ENCODE results near the gene PRR33.
A peak's percentile ranks its signal among the peaks of the same experiment; 100 is the strongest.

The PRR33 gene

GRCh38 chr11:1889224-1889930, 2.3 kb downstream of the PRR33 start:
- no peak overlapping the region for H2AFZ ChIP-seq (ENCODE audit: low read depth, low read length)
- H3K27ac ChIP-seq (ENCODE audit: low read length, poor library complexity, severe bottlenecking): no peak overlapping the region
- WGBS: 95% methylated on average over 28 of the region's 34 CpGs
- no peak overlapping the region for H2BK12ac ChIP-seq (ENCODE audit: low read length in 2 of 2)
- no peak overlapping the region for H4K8ac ChIP-seq (ENCODE audit: low read length)
- H3K27me3 ChIP-seq (ENCODE audit: control insufficient read depth in 1 of 2, insufficient read depth in 1 of 2, low read length in 2 of 2): no peaks in the 10 kb centered on the region
- H3K9me3 ChIP-seq (ENCODE audit: control insufficient read depth, low read length): no peaks in the 10 kb centered on the region
- H3K18ac ChIP-seq (ENCODE audit: low read depth in 1 of 2, low read length in 2 of 2): no peak overlapping the region
- H3K4ac ChIP-seq (ENCODE audit: low read depth in 1 of 2, low read length in 2 of 2): no peak overlapping the region
- DNase-seq: no peak
- no peaks in the 10 kb centered on the region for H3K79me1 ChIP-seq (replicated peaks; ENCODE audit: low read length, poor library complexity, severe bottlenecking)
- H2BK120ac ChIP-seq (ENCODE audit: low read depth, low read length): no peak overlapping the region
- H3K4me2 ChIP-seq (ENCODE audit: low read length, poor library complexity, severe bottlenecking): no peak overlapping the region
- H3K9ac ChIP-seq (ENCODE audit: low read length): no peak overlapping the region
- no peak overlapping the region for H2AK5ac ChIP-seq (ENCODE audit: low read length, severe bottlenecking)
- no peak overlapping the region for H3K4me3 ChIP-seq (ENCODE audit: insufficient read depth in 1 of 2, low read depth in 1 of 2, low read length in 2 of 2)
- H3K23ac ChIP-seq (ENCODE audit: low read length in 2 of 2): no peak overlapping the region
- H4K91ac ChIP-seq (ENCODE audit: low read length): no peak overlapping the region
- no peak overlapping the region for H3K14ac ChIP-seq (ENCODE audit: low read length in 2 of 2)
- no peak overlapping the region for H2BK15ac ChIP-seq (ENCODE audit: low read depth, poor library complexity, severe bottlenecking)
- H3K36me3 ChIP-seq (ENCODE audit: control insufficient read depth in 1 of 2, insufficient read depth in 2 of 2, low read depth in 1 of 2, low read length in 2 of 2): peaks cover 9 to 53% of the 10 kb centered on the region in 2 experiments
- no peak overlapping the region for H2BK5ac ChIP-seq (ENCODE audit: low read depth, low read length, poor library complexity, severe bottlenecking)
- H3K4me1 ChIP-seq (ENCODE audit: control insufficient read depth, insufficient read depth, low read depth, low read length): no peaks in the 10 kb centered on the region

GRCh38 chr11:1888811-1889210, 2.9 kb downstream of the PRR33 start:
- H3K4ac ChIP-seq (ENCODE audit: low read depth in 1 of 2, low read length in 2 of 2): no peak overlapping the region
- no peaks in the 10 kb centered on the region for H3K27me3 ChIP-seq (ENCODE audit: control insufficient read depth in 1 of 2, insufficient read depth in 1 of 2, low read length in 2 of 2)
- H3K79me1 ChIP-seq (replicated peaks; ENCODE audit: low read length, poor library complexity, severe bottlenecking): no peaks in the 10 kb centered on the region
- H3K27ac ChIP-seq (ENCODE audit: low read length, poor library complexity, severe bottlenecking): no peak overlapping the region
- H2AFZ ChIP-seq (ENCODE audit: low read depth, low read length): no peak overlapping the region
- H3K14ac ChIP-seq (ENCODE audit: low read length in 2 of 2): peak overlapping the region in 1 of 2 experiments; percentile 42
- H4K8ac ChIP-seq (ENCODE audit: low read length): no peak overlapping the region
- no peak overlapping the region for H3K9ac ChIP-seq (ENCODE audit: low read length)
- no peak overlapping the region for H3K18ac ChIP-seq (ENCODE audit: low read depth in 1 of 2, low read length in 2 of 2)
- no peaks in the 10 kb centered on the region for H3K4me1 ChIP-seq (ENCODE audit: control insufficient read depth, insufficient read depth, low read depth, low read length)
- no peak overlapping the region for H4K91ac ChIP-seq (ENCODE audit: low read length)
- no peak for DNase-seq
- no peak overlapping the region for H3K4me3 ChIP-seq (ENCODE audit: insufficient read depth in 1 of 2, low read depth in 1 of 2, low read length in 2 of 2)
- no peak overlapping the region for H3K23ac ChIP-seq (ENCODE audit: low read length in 2 of 2)
- H2BK120ac ChIP-seq (ENCODE audit: low read depth, low read length): no peak overlapping the region
- no peak overlapping the region for H2BK5ac ChIP-seq (ENCODE audit: low read depth, low read length, poor library complexity, severe bottlenecking)
- no peak overlapping the region for H2BK15ac ChIP-seq (ENCODE audit: low read depth, poor library complexity, severe bottlenecking)
- H3K36me3 ChIP-seq (ENCODE audit: control insufficient read depth in 1 of 2, insufficient read depth in 2 of 2, low read depth in 1 of 2, low read length in 2 of 2): peaks cover 11 to 59% of the 10 kb centered on the region in 2 experiments
- no peaks in the 10 kb centered on the region for H3K9me3 ChIP-seq (ENCODE audit: control insufficient read depth, low read length)
- no peak overlapping the region for H3K4me2 ChIP-seq (ENCODE audit: low read length, poor library complexity, severe bottlenecking)
- 90% methylated on average over 6 of the region's 6 CpGs for WGBS
- no peak overlapping the region for H2BK12ac ChIP-seq (ENCODE audit: low read length in 2 of 2)
- no peak overlapping the region for H2AK5ac ChIP-seq (ENCODE audit: low read length, severe bottlenecking)

- H3K36me3 ChIP-seq (ENCODE audit: control insufficient read depth in 1 of 2, insufficient read depth in 2 of 2, low read depth in 1 of 2, low read length in 2 of 2): peaks cover 11 to 63% of the 10 kb centered on the region in 2 experiments
- no peaks in the 10 kb centered on the region for H3K27me3 ChIP-seq (ENCODE audit: control insufficient read depth in 1 of 2, insufficient read depth in 1 of 2, low read length in 2 of 2)
- no peak overlapping the region for H2BK5ac ChIP-seq (ENCODE audit: low read depth, low read length, poor library complexity, severe bottlenecking)
- H3K27ac ChIP-seq (ENCODE audit: low read length, poor library complexity, severe bottlenecking): no peak overlapping the region
- H2AK5ac ChIP-seq (ENCODE audit: low read length, severe bottlenecking): no peak overlapping the region
- H2BK15ac ChIP-seq (ENCODE audit: low read depth, poor library complexity, severe bottlenecking): no peak overlapping the region
- no peaks in the 10 kb centered on the region for H3K9me3 ChIP-seq (ENCODE audit: control insufficient read depth, low read length)
- no peak overlapping the region for H2BK120ac ChIP-seq (ENCODE audit: low read depth, low read length)
- H3K4ac ChIP-seq (ENCODE audit: low read depth in 1 of 2, low read length in 2 of 2): no peak overlapping the region
- H2BK12ac ChIP-seq (ENCODE audit: low read length in 2 of 2): no peak overlapping the region
- H3K4me2 ChIP-seq (ENCODE audit: low read length, poor library complexity, severe bottlenecking): no peak overlapping the region
- H3K23ac ChIP-seq (ENCODE audit: low read length in 2 of 2): no peak overlapping the region
- peak overlapping the region; percentile 22 for H3K9ac ChIP-seq (ENCODE audit: low read length)
- no peak overlapping the region for H3K18ac ChIP-seq (ENCODE audit: low read depth in 1 of 2, low read length in 2 of 2)
- H3K79me1 ChIP-seq (replicated peaks; ENCODE audit: low read length, poor library complexity, severe bottlenecking): no peaks in the 10 kb centered on the region
- no peak overlapping the region for H2AFZ ChIP-seq (ENCODE audit: low read depth, low read length)
- no peak for DNase-seq
- no peak overlapping the region for H4K8ac ChIP-seq (ENCODE audit: low read length)
- WGBS: 79% methylated on average over 9 of the region's 9 CpGs
- peaks cover 1% of the 10 kb centered on the region for H3K4me1 ChIP-seq (ENCODE audit: control insufficient read depth, insufficient read depth, low read depth, low read length)
- H3K4me3 ChIP-seq (ENCODE audit: insufficient read depth in 1 of 2, low read depth in 1 of 2, low read length in 2 of 2): no peak overlapping the region
- no peak overlapping the region for H4K91ac ChIP-seq (ENCODE audit: low read length)
- H3K14ac ChIP-seq (ENCODE audit: low read length in 2 of 2): no peak overlapping the region
Measured at GRCh38 chr11:1888347-1888753, 3.3 kb downstream of the PRR33 start.

- no peak overlapping the region for H3K27ac ChIP-seq (ENCODE audit: low read length, poor library complexity, severe bottlenecking)
Measured at GRCh38 chr11:1887451-1888346, 4.0 kb downstream of the PRR33 start.

More at GRCh38 chr11:1887451-1888346, 4.0 kb downstream of the PRR33 start:
- Histone ChIP-seq H3K27me3 (ENCODE audit: control insufficient read depth in 1 of 2, insufficient read depth in 1 of 2, low read length in 2 of 2) (no peaks in the 10 kb centered on the region), H2BK120ac (ENCODE audit: low read depth, low read length) (no peak overlapping the region), H3K9me3 (ENCODE audit: control insufficient read depth, low read length) (no peaks in the 10 kb centered on the region), H2AFZ (ENCODE audit: low read depth, low read length) (no peak overlapping the region), H2AK5ac (ENCODE audit: low read length, severe bottlenecking) (no peak overlapping the region), H4K8ac (ENCODE audit: low read length) (no peak overlapping the region), H3K4me3 (ENCODE audit: insufficient read depth in 1 of 2, low read depth in 1 of 2, low read length in 2 of 2) (no peak overlapping the region), H3K18ac (ENCODE audit: low read depth in 1 of 2, low read length in 2 of 2) (no peak overlapping the region), H2BK12ac (ENCODE audit: low read length in 2 of 2) (no peak overlapping the region), H3K79me1 (replicated peaks; ENCODE audit: low read length, poor library complexity, severe bottlenecking) (no peaks in the 10 kb centered on the region), H3K9ac (ENCODE audit: low read length) (peak overlapping the region; percentile 22), H3K23ac (ENCODE audit: low read length in 2 of 2) (no peak overlapping the region), H3K14ac (ENCODE audit: low read length in 2 of 2) (no peak overlapping the region), H3K36me3 (ENCODE audit: control insufficient read depth in 1 of 2, insufficient read depth in 2 of 2, low read depth in 1 of 2, low read length in 2 of 2) (peaks cover 11 to 69% of the 10 kb centered on the region in 2 experiments), H3K4me1 (ENCODE audit: control insufficient read depth, insufficient read depth, low read depth, low read length) (peaks cover 2% of the 10 kb centered on the region), H3K4me2 (ENCODE audit: low read length, poor library complexity, severe bottlenecking) (no peak overlapping the region), H2BK5ac (ENCODE audit: low read depth, low read length, poor library complexity, severe bottlenecking) (no peak overlapping the region), H4K91ac (ENCODE audit: low read length) (no peak overlapping the region), H2BK15ac (ENCODE audit: low read depth, poor library complexity, severe bottlenecking) (no peak overlapping the region), H3K4ac (ENCODE audit: low read depth in 1 of 2, low read length in 2 of 2) (no peak overlapping the region)
- DNase-seq: no peak
- WGBS: 92% methylated on average over 11 of the region's 11 CpGs

Measured in mesenchymal stem cell (in vitro differentiated cells and primary cell).